Measurements from ENCODE around the gene SERPINI1.

DNA sequence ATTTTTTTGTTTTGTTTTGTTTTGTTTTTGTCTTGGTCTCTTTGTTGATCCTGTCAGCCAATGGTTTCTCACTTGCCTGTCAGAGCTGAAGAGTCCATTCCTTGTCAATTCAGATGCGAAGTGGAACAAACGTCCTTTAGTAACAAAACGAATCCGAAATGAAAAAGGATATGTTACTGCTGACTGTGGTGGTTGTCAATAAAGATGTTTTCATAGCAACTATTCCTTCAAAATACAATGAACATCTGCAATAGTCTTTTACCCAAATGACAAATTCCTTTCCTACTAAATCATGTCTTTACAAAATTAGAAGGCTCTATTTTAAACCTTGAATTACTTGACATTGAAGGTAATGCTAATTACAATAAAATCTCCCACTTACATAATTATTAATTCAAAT is 134.7 kb downstream of the SERPINI1 start:
- TF ChIP-seq, protein P1, sequence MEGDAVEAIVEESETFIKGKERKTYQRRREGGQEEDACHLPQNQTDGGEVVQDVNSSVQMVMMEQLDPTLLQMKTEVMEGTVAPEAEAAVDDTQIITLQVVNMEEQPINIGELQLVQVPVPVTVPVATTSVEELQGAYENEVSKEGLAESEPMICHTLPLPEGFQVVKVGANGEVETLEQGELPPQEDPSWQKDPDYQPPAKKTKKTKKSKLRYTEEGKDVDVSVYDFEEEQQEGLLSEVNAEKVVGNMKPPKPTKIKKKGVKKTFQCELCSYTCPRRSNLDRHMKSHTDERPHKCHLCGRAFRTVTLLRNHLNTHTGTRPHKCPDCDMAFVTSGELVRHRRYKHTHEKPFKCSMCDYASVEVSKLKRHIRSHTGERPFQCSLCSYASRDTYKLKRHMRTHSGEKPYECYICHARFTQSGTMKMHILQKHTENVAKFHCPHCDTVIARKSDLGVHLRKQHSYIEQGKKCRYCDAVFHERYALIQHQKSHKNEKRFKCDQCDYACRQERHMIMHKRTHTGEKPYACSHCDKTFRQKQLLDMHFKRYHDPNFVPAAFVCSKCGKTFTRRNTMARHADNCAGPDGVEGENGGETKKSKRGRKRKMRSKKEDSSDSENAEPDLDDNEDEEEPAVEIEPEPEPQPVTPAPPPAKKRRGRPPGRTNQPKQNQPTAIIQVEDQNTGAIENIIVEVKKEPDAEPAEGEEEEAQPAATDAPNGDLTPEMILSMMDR (conservative IDR thresholded peaks at IDR 0.05; ENCODE audit: low read length): no peak
- TF ChIP-seq EZH2phosphoT487 (IDR thresholded peaks at IDR 0.05; ENCODE audit: borderline replicate concordance): no peak
